ENCODE results near the gene CYP3A5. TPM values are rescaled to one million over a fixed set of nuclear protein-coding genes. Genes with fewer than 3 reads are reported as not detected.
A peak's percentile ranks its signal among the peaks of the same experiment; 100 is the strongest.

The CYP3A5 gene
- total and polyA plus RNA-seq, 10 of the 15 experiments (the other 5 are each of a cell fraction or from before 2014, with no cell fraction given), result 0.05 to 1.3 (median 0.09) TPM; not detected in 2

DNA sequence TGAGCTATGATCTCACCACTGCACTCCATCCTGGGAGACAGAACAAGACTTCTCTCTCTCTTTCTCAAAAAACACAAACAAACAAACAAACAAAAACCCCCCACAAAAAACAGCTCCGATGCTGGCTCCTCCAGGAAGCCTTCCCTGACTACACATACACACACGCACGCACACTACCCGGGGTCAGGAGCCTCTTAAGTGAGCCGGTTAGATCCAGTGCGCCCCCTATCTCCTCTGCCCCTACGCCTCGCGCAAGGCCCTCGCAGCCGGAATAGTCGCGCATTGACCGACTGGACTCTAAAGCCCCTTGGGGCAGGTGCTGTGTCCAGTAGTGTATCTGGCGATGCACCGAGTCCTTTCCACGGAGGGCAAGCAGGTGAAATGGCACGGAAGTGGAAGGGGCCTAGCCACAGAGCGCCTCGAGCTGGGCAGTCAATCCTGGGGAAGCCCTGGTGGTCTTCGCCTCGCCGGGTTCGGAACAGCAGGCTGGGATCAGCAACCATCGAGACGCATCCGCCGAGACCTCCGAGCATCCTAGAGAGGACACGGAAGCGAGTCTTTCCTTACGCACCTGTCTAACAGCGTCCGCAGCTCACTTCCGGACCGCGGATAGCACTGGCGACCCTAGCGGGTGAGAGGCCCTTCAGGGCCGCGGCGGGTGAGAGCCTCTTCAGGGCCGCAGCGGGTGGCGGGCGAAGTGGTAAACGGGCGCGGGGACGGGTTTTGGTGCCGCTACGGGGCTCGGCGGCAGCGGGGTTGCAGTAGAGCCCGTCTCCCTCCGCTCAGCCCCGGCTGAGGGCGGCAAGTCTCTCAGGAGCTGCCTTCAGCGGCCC lies 63.2 kb downstream of the CYP3A5 start, which contains the start of gene ZSCAN25 (continued):
- peak; percentile 56; the same call in 1 of the 2 replicates for TF ChIP-seq ESRRA (IDR thresholded peaks at IDR 0.05; ENCODE audit: low read length)
- peak in 1 of 2 experiments; percentile 69; a peak in 1 of 4 replicates for TF ChIP-seq SRF (IDR thresholded peaks at IDR 0.05; ENCODE audit: low read depth in 2 of 2, low read length in 2 of 2)
- peak; percentile 82; the same call in 1 of the 2 replicates for TF ChIP-seq TARDBP (IDR thresholded peaks at IDR 0.05; ENCODE audit: borderline replicate concordance)
- peak; percentile 21; the same call in 1 of the 2 replicates for TF ChIP-seq ZNF207 (IDR thresholded peaks at IDR 0.05; ENCODE audit: borderline replicate concordance)
- no peak for TF ChIP-seq SP1 (IDR thresholded peaks at IDR 0.05; ENCODE audit: low read depth, low read length)
- TF ChIP-seq, protein P1, sequence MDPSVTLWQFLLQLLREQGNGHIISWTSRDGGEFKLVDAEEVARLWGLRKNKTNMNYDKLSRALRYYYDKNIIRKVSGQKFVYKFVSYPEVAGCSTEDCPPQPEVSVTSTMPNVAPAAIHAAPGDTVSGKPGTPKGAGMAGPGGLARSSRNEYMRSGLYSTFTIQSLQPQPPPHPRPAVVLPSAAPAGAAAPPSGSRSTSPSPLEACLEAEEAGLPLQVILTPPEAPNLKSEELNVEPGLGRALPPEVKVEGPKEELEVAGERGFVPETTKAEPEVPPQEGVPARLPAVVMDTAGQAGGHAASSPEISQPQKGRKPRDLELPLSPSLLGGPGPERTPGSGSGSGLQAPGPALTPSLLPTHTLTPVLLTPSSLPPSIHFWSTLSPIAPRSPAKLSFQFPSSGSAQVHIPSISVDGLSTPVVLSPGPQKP (IDR thresholded peaks at IDR 0.05; ENCODE audit: low read depth, low read length), result peak; percentile 87
- TF ChIP-seq IRF4 (IDR thresholded peaks at IDR 0.05; ENCODE audit: low read depth, low read length), result peak; percentile 42; the same call in 1 of the 2 replicates
- TF ChIP-seq, protein P2, sequence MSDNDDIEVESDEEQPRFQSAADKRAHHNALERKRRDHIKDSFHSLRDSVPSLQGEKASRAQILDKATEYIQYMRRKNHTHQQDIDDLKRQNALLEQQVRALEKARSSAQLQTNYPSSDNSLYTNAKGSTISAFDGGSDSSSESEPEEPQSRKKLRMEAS (IDR thresholded peaks at IDR 0.05; ENCODE audit: low read depth, low read length), result 0 out of 2 replicates have a peak, but pooled peaks have one; percentile 47
- peak; percentile 94 for TF ChIP-seq TAF1 (IDR thresholded peaks at IDR 0.05; ENCODE audit: borderline replicate concordance, low read depth, low read length)
- TF ChIP-seq ZZZ3 (IDR thresholded peaks at IDR 0.05; ENCODE audit: control insufficient read depth, insufficient read length, low read depth), result no peak
- TF ChIP-seq NR2C1 (IDR thresholded peaks at IDR 0.05), result peak; percentile 52
- TF ChIP-seq WRNIP1 (IDR thresholded peaks at IDR 0.05; ENCODE audit: borderline replicate concordance, low read depth, low read length), result no peak
- TF ChIP-seq RAD21 (IDR thresholded peaks at IDR 0.05; ENCODE audit: insufficient read depth, low read depth, low read length), result peak; percentile 24; the same call in 1 of the 2 replicates
- 0 out of 2 replicates have a peak, but pooled peaks have one; percentile 31 for TF ChIP-seq HDGF (IDR thresholded peaks at IDR 0.05)
- TF ChIP-seq YY1 (IDR thresholded peaks at IDR 0.05; ENCODE audit: low read depth, low read length), result peak; percentile 76
- TF ChIP-seq ZNF384 (IDR thresholded peaks at IDR 0.05; ENCODE audit: borderline replicate concordance, low read depth, low read length), result no peak
- TF ChIP-seq EED (IDR thresholded peaks at IDR 0.05; ENCODE audit: low read depth), result peak; percentile 29; the same call in 1 of the 2 replicates
- TF ChIP-seq BHLHE40 (IDR thresholded peaks at IDR 0.05; ENCODE audit: borderline replicate concordance in 1 of 2, low read depth in 2 of 2, low read length in 1 of 2), result peak; percentile 40 to 61; a peak in 1 of 4 replicates
- peak; percentile 52; the same call in 1 of the 2 replicates for TF ChIP-seq PML (IDR thresholded peaks at IDR 0.05; ENCODE audit: low read length)
- peak; percentile 46; the same call in 1 of the 2 replicates for TF ChIP-seq SREBF2 (IDR thresholded peaks at IDR 0.05; ENCODE audit: low read length)
- peak; percentile 96 for TF ChIP-seq POLR2A (IDR thresholded peaks at IDR 0.05; ENCODE audit: low read depth, low read length)
- TF ChIP-seq CREB1 (IDR thresholded peaks at IDR 0.05; ENCODE audit: low read depth), result peak; percentile 87
- TF ChIP-seq CBFB (IDR thresholded peaks at IDR 0.05; ENCODE audit: low read depth), result peak; percentile 74
- TF ChIP-seq CHD4 (IDR thresholded peaks at IDR 0.05), result peak; percentile 88; the same call in 1 of the 2 replicates
- peak; percentile 47; the same call in 1 of the 2 replicates for TF ChIP-seq SMAD5 (IDR thresholded peaks at IDR 0.05; ENCODE audit: low read depth)
- peak; percentile 69; the same call in 1 of the 2 replicates for TF ChIP-seq TCF3 (IDR thresholded peaks at IDR 0.05; ENCODE audit: borderline replicate concordance, insufficient read depth, low read depth, low read length)
- TF ChIP-seq PAX5 (IDR thresholded peaks at IDR 0.05; ENCODE audit: borderline replicate concordance, low read depth, low read length), result 0 out of 2 replicates have a peak, but pooled peaks have one; percentile 6
- peak; percentile 78 for TF ChIP-seq GATAD2B (conservative IDR thresholded peaks at IDR 0.05; ENCODE audit: low read depth)
- 0 out of 2 replicates have a peak, but pooled peaks have one; percentile 24 for TF ChIP-seq ATF7 (IDR thresholded peaks at IDR 0.05; ENCODE audit: low read depth)
- TF ChIP-seq, protein P3, sequence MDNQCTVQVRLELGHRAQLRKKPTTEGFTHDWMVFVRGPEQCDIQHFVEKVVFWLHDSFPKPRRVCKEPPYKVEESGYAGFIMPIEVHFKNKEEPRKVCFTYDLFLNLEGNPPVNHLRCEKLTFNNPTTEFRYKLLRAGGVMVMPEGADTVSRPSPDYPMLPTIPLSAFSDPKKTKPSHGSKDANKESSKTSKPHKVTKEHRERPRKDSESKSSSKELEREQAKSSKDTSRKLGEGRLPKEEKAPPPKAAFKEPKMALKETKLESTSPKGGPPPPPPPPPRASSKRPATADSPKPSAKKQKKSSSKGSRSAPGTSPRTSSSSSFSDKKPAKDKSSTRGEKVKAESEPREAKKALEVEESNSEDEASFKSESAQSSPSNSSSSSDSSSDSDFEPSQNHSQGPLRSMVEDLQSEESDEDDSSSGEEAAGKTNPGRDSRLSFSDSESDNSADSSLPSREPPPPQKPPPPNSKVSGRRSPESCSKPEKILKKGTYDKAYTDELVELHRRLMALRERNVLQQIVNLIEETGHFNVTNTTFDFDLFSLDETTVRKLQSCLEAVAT (IDR thresholded peaks at IDR 0.05), result 0 out of 2 replicates have a peak, but pooled peaks have one; percentile 38
- peak; percentile 78 for TF ChIP-seq ZNF217 (IDR thresholded peaks at IDR 0.05)
